HepG2 (cell line): Measurements from ENCODE around the gene B3GNT9. TPM values are rescaled to one million over a fixed set of nuclear protein-coding genes. Genes with fewer than 3 reads are reported as not detected.

Source experiments
- AGO2 ChIP-seq: fragments of 200-400 bp; formaldehyde crosslinking; optimal IDR thresholded peaks from 2 replicates; pipeline ENCODE3; 2017; ENCODE audit warnings: mild to moderate bottlenecking, low read depth, low read length, moderate library complexity
- ARNTL ChIP-seq: sonication (generic); formaldehyde crosslinking; IDR thresholded peaks from 2 replicates; pipeline ENCODE4 v1.4.0; 2020; ENCODE audit warnings: mild to moderate bottlenecking, missing genetic modification reagents
- ATAD3A ChIP-seq: sonication (generic); formaldehyde crosslinking; IDR thresholded peaks from 2 replicates; pipeline ENCODE4 v1.4.0; 2020; ENCODE audit warnings: missing genetic modification reagents
- ATF5 ChIP-seq: sonication (generic); formaldehyde crosslinking; IDR thresholded peaks from 2 replicates; pipeline ENCODE4 v1.4.0; 2020; ENCODE audit warnings: mild to moderate bottlenecking, low read depth, missing genetic modification reagents
- FOXC1 ChIP-seq: sonication (generic); formaldehyde crosslinking; IDR thresholded peaks from 2 replicates; pipeline ENCODE4 v1.8.0; 2022; ENCODE audit warnings: mild to moderate bottlenecking, missing genetic modification reagents, borderline replicate concordance
- HNRNPLL ChIP-seq: fragments of 200-400 bp; formaldehyde crosslinking; IDR thresholded peaks from 2 replicates; pipeline ENCODE4 v1.6.1; 2017; ENCODE audit warnings: mild to moderate bottlenecking, low read depth, low read length; ENCODE audit not compliant: poor library complexity, severe bottlenecking
- IKZF4 ChIP-seq: sonication (generic); formaldehyde crosslinking; IDR thresholded peaks from 2 replicates; pipeline ENCODE4 v1.5.1; 2020; ENCODE audit warnings: borderline replicate concordance, mild to moderate bottlenecking, low read depth, missing genetic modification reagents; ENCODE audit errors: not compliant biosample characterization
- KLF13 ChIP-seq: sonication (generic); formaldehyde crosslinking; IDR thresholded peaks from 2 replicates; pipeline ENCODE4 v1.4.0; 2020; ENCODE audit warnings: mild to moderate bottlenecking, missing genetic modification reagents
- KLF9 ChIP-seq: IDR thresholded peaks from 2 replicates; pipeline ENCODE4 v1.6.1; 2016; ENCODE audit warnings: low read depth
- SALL1 ChIP-seq: sonication (generic); formaldehyde crosslinking; IDR thresholded peaks from 2 replicates; pipeline ENCODE4 v1.8.0; 2022; ENCODE audit warnings: mild to moderate bottlenecking, missing genetic modification reagents
- SP5 ChIP-seq: IDR thresholded peaks from 2 replicates; pipeline ENCODE4 v1.6.1; 2016; ENCODE audit warnings: low read depth, borderline replicate concordance
- ZBTB34 ChIP-seq: sonication (generic); formaldehyde crosslinking; IDR thresholded peaks from 2 replicates; pipeline ENCODE4 v1.8.0; 2022; ENCODE audit warnings: mild to moderate bottlenecking, missing genetic modification reagents
- ZNF484 ChIP-seq: sonication (generic); formaldehyde crosslinking; IDR thresholded peaks from 2 replicates; pipeline ENCODE4 v1.5.1; 2020; ENCODE audit warnings: mild to moderate bottlenecking, low read depth, missing genetic modification reagents, borderline replicate concordance
- ZNF563 ChIP-seq: sonication (generic); formaldehyde crosslinking; IDR thresholded peaks from 2 replicates; pipeline ENCODE4 v1.8.0; 2022; ENCODE audit warnings: mild to moderate bottlenecking, moderate library complexity, missing genetic modification reagents
- ZNF607 ChIP-seq: sonication (generic); formaldehyde crosslinking; IDR thresholded peaks from 2 replicates; pipeline ENCODE4 v1.5.1; 2020; ENCODE audit warnings: missing genetic modification reagents, mild to moderate bottlenecking, borderline replicate concordance
- ZNF850 ChIP-seq: sonication (generic); formaldehyde crosslinking; conservative IDR thresholded peaks from 2 replicates; pipeline ENCODE4 v1.9.0; 2021; ENCODE audit warnings: mild to moderate bottlenecking, missing genetic modification reagents
- polyA plus RNA-seq, 8 experiments: library from polyadenylated mRNA; depleted of rRNA in 3 of 8; stranded (reverse) in 7 of 8; unstranded in 1 of 8; fragments of >200 nt; fragmentation: Illumina TruSeq in 4 of 8; extraction: Trizol in 4 of 8; gene quantifications; 2 replicates each; pipeline versions ENCODE4 v1.2.1 to v1.2.3, GENCODE V29; 2011 to 2016; ENCODE audit warnings: low read depth in 4 of 8, missing spikeins in 1 of 8, mixed read lengths in 1 of 8; ENCODE audit not compliant: insufficient read depth in 1 of 8
- total RNA-seq, 5 experiments: library from RNA; depleted of rRNA; stranded (reverse); fragments of >200 nt; fragmentation: Illumina TruSeq; extraction: Trizol; gene quantifications; 2 replicates each; pipeline ENCODE4 v1.2.3, GENCODE V29; 2016; ENCODE audit warnings: low read depth in 1 of 5
- TF ChIP-seq, protein P1 (sequence below): IDR thresholded peaks from 2 replicates; pipeline ENCODE4 v1.6.1; 2016; ENCODE audit warnings: mild to moderate bottlenecking, missing biosample characterization, missing genetic modification reagents
- TF ChIP-seq, protein P2 (sequence below): IDR thresholded peaks from 2 replicates; pipeline ENCODE4 v1.6.1; 2012; ENCODE audit warnings: low read length, improper control_type of control experiment
- TF ChIP-seq, protein P3 (sequence below), 2 experiments: fragments of 450-650 bp in 1 of 2; sonication (generic) in 1 of 2; formaldehyde crosslinking; IDR thresholded peaks; 2 replicates each; pipeline versions ENCODE4 v1.5.0 to v1.8.0; 2020 to 2022; ENCODE audit warnings: mild to moderate bottlenecking in 1 of 2, missing genetic modification reagents in 1 of 2
- TF ChIP-seq, protein P4 (sequence below): sonication (generic); formaldehyde crosslinking; IDR thresholded peaks from 2 replicates; pipeline ENCODE4 v1.4.0; 2020; ENCODE audit warnings: missing genetic modification reagents

B3GNT9 gene
- total and polyA plus RNA-seq, 2 of the 13 experiments (the other 11 are each of a cell fraction or from before 2014, with no cell fraction given): 1.5 to 3.1 TPM

DNA sequence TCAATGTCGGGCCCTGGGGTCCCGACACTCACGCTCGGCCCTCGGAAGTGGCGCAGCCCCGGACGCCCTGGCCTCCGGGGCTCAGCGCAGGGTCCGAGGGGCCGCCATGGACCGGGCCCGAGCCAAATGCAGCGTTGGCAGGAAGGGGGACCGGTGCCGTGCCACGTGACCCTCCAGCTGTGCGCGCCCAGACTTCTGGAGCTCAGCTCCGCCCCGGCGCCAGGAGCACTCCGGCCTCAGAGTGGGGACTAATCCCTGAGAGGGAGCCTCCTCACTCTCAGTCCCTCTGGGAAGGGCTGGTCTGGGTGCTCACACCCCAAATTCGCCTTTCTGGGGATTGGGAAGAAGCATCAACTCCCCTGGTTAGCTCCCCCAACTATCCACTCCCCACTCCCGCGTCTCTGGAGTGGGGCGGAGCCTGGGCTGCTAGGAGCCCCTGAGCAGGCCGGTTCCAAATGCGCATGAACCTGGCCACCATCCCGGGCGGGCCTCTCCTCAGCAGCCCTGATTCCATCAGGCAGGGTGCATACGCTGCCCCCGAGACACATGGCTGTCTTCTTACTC lies at the start of gene B3GNT9 (continued):
- TF ChIP-seq FOXC1 (CRISPR knock-in tag) (no peak), ZNF563 (CRISPR knock-in tag) (peak; percentile 44; the same call in 1 of the 2 replicates), ZBTB34 (CRISPR knock-in tag) (peak; percentile 39; the same call in 1 of the 2 replicates), HNRNPLL (peak; percentile 25), IKZF4 (peak; percentile 93), KLF13 (peak; percentile 96), ZNF850 (CRISPR knock-in tag) (no peak), ATF5 (CRISPR knock-in tag) (0 out of 2 replicates have a peak, but pooled peaks have one; percentile 30), ARNTL (CRISPR knock-in tag) (peak; percentile 94), AGO2 (peak; percentile 72), ZNF484 (no peak), SALL1 (peak; percentile 62), KLF9 (CRISPR knock-in tag) (no peak), ZNF607 (peak; percentile 84), SP5 (CRISPR knock-in tag) (0 out of 2 replicates have a peak, but pooled peaks have one; percentile 36), ATAD3A (CRISPR knock-in tag) (no peak)
- TF ChIP-seq, protein P1, sequence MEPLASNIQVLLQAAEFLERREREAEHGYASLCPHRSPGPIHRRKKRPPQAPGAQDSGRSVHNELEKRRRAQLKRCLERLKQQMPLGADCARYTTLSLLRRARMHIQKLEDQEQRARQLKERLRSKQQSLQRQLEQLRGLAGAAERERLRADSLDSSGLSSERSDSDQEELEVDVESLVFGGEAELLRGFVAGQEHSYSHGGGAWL: 0 out of 2 replicates have a peak, but pooled peaks have one; percentile 41
- TF ChIP-seq, protein P2, sequence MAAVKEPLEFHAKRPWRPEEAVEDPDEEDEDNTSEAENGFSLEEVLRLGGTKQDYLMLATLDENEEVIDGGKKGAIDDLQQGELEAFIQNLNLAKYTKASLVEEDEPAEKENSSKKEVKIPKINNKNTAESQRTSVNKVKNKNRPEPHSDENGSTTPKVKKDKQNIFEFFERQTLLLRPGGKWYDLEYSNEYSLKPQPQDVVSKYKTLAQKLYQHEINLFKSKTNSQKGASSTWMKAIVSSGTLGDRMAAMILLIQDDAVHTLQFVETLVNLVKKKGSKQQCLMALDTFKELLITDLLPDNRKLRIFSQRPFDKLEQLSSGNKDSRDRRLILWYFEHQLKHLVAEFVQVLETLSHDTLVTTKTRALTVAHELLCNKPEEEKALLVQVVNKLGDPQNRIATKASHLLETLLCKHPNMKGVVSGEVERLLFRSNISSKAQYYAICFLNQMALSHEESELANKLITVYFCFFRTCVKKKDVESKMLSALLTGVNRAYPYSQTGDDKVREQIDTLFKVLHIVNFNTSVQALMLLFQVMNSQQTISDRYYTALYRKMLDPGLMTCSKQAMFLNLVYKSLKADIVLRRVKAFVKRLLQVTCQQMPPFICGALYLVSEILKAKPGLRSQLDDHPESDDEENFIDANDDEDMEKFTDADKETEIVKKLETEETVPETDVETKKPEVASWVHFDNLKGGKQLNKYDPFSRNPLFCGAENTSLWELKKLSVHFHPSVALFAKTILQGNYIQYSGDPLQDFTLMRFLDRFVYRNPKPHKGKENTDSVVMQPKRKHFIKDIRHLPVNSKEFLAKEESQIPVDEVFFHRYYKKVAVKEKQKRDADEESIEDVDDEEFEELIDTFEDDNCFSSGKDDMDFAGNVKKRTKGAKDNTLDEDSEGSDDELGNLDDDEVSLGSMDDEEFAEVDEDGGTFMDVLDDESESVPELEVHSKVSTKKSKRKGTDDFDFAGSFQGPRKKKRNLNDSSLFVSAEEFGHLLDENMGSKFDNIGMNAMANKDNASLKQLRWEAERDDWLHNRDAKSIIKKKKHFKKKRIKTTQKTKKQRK: no peak
- TF ChIP-seq, protein P3, sequence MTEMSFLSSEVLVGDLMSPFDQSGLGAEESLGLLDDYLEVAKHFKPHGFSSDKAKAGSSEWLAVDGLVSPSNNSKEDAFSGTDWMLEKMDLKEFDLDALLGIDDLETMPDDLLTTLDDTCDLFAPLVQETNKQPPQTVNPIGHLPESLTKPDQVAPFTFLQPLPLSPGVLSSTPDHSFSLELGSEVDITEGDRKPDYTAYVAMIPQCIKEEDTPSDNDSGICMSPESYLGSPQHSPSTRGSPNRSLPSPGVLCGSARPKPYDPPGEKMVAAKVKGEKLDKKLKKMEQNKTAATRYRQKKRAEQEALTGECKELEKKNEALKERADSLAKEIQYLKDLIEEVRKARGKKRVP (CRISPR knock-in tag; IDR thresholded peaks at IDR 0.05): 0 out of 4 replicates have a peak, but pooled peaks of 1 of the 2 experiments have one; percentile 17
- TF ChIP-seq, protein P4, sequence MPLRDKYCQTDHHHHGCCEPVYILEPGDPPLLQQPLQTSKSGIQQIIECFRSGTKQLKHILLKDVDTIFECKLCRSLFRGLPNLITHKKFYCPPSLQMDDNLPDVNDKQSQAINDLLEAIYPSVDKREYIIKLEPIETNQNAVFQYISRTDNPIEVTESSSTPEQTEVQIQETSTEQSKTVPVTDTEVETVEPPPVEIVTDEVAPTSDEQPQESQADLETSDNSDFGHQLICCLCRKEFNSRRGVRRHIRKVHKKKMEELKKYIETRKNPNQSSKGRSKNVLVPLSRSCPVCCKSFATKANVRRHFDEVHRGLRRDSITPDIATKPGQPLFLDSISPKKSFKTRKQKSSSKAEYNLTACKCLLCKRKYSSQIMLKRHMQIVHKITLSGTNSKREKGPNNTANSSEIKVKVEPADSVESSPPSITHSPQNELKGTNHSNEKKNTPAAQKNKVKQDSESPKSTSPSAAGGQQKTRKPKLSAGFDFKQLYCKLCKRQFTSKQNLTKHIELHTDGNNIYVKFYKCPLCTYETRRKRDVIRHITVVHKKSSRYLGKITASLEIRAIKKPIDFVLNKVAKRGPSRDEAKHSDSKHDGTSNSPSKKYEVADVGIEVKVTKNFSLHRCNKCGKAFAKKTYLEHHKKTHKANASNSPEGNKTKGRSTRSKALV (CRISPR knock-in tag): peak; percentile 91
